Thyroid gland (tissue), 4 donors: Measurements from ENCODE around the gene FHIT. TPM values are rescaled to one million over a fixed set of nuclear protein-coding genes. Genes with fewer than 3 reads are reported as not detected.

Experiments used
- DNase-seq, 2 donors: peaks; one replicate each; pipeline ENCODE4 v3.0.0-alpha.2; 2019
- H3K27ac ChIP-seq, 3 donors: fragments of 200-600 bp; sonication (generic); 1 replicate in 2 of 3; 2 replicates in 1 of 3; pipeline ENCODE4 v1.5.1; 2016 to 2019; ENCODE audit warnings: mild to moderate bottlenecking in 1 of 3, moderate library complexity in 1 of 3
- H3K27me3 ChIP-seq: fragments of 200-600 bp; sonication (generic); one replicate; pipeline ENCODE4 v1.5.1; 2019
- H3K36me3 ChIP-seq, 2 donors: fragments of 200-600 bp; sonication (generic); one replicate each; pipeline ENCODE4 v1.5.1; 2016 to 2019
- H3K4me1 ChIP-seq, 2 donors: fragments of 200-600 bp; sonication (generic); one replicate each; pipeline ENCODE4 v1.5.1; 2017 to 2019
- H3K4me3 ChIP-seq, 3 donors: fragments of 200-600 bp; sonication (generic); replicated peaks in 1 of 3; 1 replicate in 2 of 3; 2 replicates in 1 of 3; pipeline ENCODE4 v1.5.1; 2016; ENCODE audit warnings: mild to moderate bottlenecking in 1 of 3
- H3K9me3 ChIP-seq: fragments of 200-600 bp; sonication (generic); one replicate; pipeline ENCODE4 v1.5.1; 2017
- CTCF ChIP-seq, 6 experiments: fragments of 200-600 bp in 3 of 6; fragments of 450-650 bp in 3 of 6; sonication (generic) in 3 of 6; IDR thresholded peaks; one replicate each; pipeline ENCODE4 v1.5.1; 2016 to 2019; ENCODE audit warnings: antibody characterized with exemption in 6 of 6, mild to moderate bottlenecking in 2 of 6, inconsistent platforms in 1 of 6, moderate library complexity in 1 of 6
- POLR2A ChIP-seq, 2 donors: fragments of 450-650 bp; IDR thresholded peaks; one replicate each; pipeline ENCODE4 v1.6.1; 2017; ENCODE audit warnings: antibody characterized with exemption in 2 of 2, mild to moderate bottlenecking in 2 of 2, moderate library complexity in 1 of 2
- WGBS, 2 donors: methylation state at CpG; one replicate each; pipeline ENCODE4 v1.1.5; 2017; 5-methylcytosine and 5-hydroxymethylcytosine counted together
- intact Hi-C: fragments of 100-400 bp; cut with DNase I; formaldehyde crosslinking; loops from one replicate; pipeline ENCODE4 v1.15.1; 2023
- total RNA-seq, 4 donors: library from RNA; depleted of rRNA; stranded (reverse); fragments of >200 nt; gene quantifications; one replicate each; pipeline ENCODE4 v1.2.3, GENCODE V29; 2016

FHIT gene
- total RNA-seq, 4 donors from 2014 or later = 12.2 to 18.9 (median 16.2) TPM

- H3K27ac ChIP-seq = no peak overlapping the region
- no peaks in the 10 kb centered on the region for H3K36me3 ChIP-seq
- TF ChIP-seq POLR2A (IDR thresholded peaks at IDR 0.05) (no peak), CTCF (IDR thresholded peaks at IDR 0.05) (no peak)
- H3K4me1 ChIP-seq = no peaks in the 10 kb centered on the region
- intact Hi-C loops = no loop called here
- H3K27me3 ChIP-seq = no peaks in the 10 kb centered on the region
- no peak for DNase-seq
- WGBS, 2 donors = 91 to 97% methylated on average over 2 of the region's 2 CpGs
- H3K9me3 ChIP-seq = no peaks in the 10 kb centered on the region
- no peak overlapping the region for H3K4me3 ChIP-seq
These were observed 1260.3 kb downstream of the FHIT start for GRCh38 chr3:59990915-59991314.

GRCh38 chr3:59982510-59982909, 1268.7 kb downstream of the FHIT start:
- Histone ChIP-seq H3K27me3 (no peaks in the 10 kb centered on the region), H3K27ac (no peak overlapping the region), H3K36me3 (no peaks in the 10 kb centered on the region), H3K4me1 (no peaks in the 10 kb centered on the region), H3K9me3 (no peaks in the 10 kb centered on the region), H3K4me3 (no peak overlapping the region)
- WGBS, 2 donors = 99 to 100% methylated on average over 3 of the region's 3 CpGs
- intact Hi-C loops = no loop called here
- TF ChIP-seq CTCF (IDR thresholded peaks at IDR 0.05) (no peak), POLR2A (IDR thresholded peaks at IDR 0.05) (no peak)
- no peak for DNase-seq

GRCh38 chr3:59981377-59981776, 1269.9 kb downstream of the FHIT start:
- TF ChIP-seq POLR2A (IDR thresholded peaks at IDR 0.05) (no peak), CTCF (IDR thresholded peaks at IDR 0.05) (no peak)
- Histone ChIP-seq H3K4me3 (no peak overlapping the region), H3K9me3 (no peaks in the 10 kb centered on the region), H3K4me1 (no peaks in the 10 kb centered on the region), H3K36me3 (no peaks in the 10 kb centered on the region), H3K27me3 (no peaks in the 10 kb centered on the region), H3K27ac (no peak overlapping the region)
- 78 to 88% methylated on average over 6 of the region's 6 CpGs for WGBS, 2 donors
- intact Hi-C loops = no loop called here
- DNase-seq = no peak

GRCh38 chr3:59980576-59980975, 1270.7 kb downstream of the FHIT start:
- no peak overlapping the region for H3K4me3 ChIP-seq
- no peak for DNase-seq
- H3K36me3 ChIP-seq = no peaks in the 10 kb centered on the region
- WGBS, 2 donors = 42 to 48% methylated on average over 2 of the region's 2 CpGs
- TF ChIP-seq CTCF (IDR thresholded peaks at IDR 0.05) = no peak
- no peak for TF ChIP-seq POLR2A (IDR thresholded peaks at IDR 0.05)
- intact Hi-C loops = no loop called here
- no peaks in the 10 kb centered on the region for H3K27me3 ChIP-seq
- H3K27ac ChIP-seq = no peak overlapping the region
- no peaks in the 10 kb centered on the region for H3K9me3 ChIP-seq
- no peaks in the 10 kb centered on the region for H3K4me1 ChIP-seq

GRCh38 chr3:59979542-59979941, 1271.7 kb downstream of the FHIT start:
- no peak for TF ChIP-seq POLR2A (IDR thresholded peaks at IDR 0.05)
- TF ChIP-seq CTCF (IDR thresholded peaks at IDR 0.05) = no peak
- Histone ChIP-seq H3K9me3 (no peaks in the 10 kb centered on the region), H3K27ac (no peak overlapping the region), H3K36me3 (no peaks in the 10 kb centered on the region), H3K4me3 (no peak overlapping the region), H3K27me3 (no peaks in the 10 kb centered on the region), H3K4me1 (no peaks in the 10 kb centered on the region)
- no peak for DNase-seq
- WGBS, 2 donors = 95% methylated on average over 6 of the region's 6 CpGs
- intact Hi-C loops = no loop called here
